Cardiac fibroblast (primary cell): ENCODE results near the gene MEIS1.

Experiments
- DNase-seq, 2 donors: peaks; one replicate each; pipeline versions ENCODE4 v3.0.0 to v3.0.0-alpha.2; 2010; ENCODE audit warnings: low read depth in 2 of 2
- H3K4me3 ChIP-seq, 2 donors: replicated peaks in 1 of 2; 1 replicate in 1 of 2; 2 replicates in 1 of 2; pipeline ENCODE4 v1.5.1; 2011; ENCODE audit warnings: low read depth in 2 of 2, low read length in 2 of 2, mild to moderate bottlenecking in 2 of 2, moderate library complexity in 1 of 2
- TF ChIP-seq, protein P1 (sequence below): IDR thresholded peaks from one replicate; pipeline ENCODE4 v1.5.1; 2011; ENCODE audit warnings: low read depth, mild to moderate bottlenecking, low read length, inconsistent platforms

The MEIS1 gene

DNA sequence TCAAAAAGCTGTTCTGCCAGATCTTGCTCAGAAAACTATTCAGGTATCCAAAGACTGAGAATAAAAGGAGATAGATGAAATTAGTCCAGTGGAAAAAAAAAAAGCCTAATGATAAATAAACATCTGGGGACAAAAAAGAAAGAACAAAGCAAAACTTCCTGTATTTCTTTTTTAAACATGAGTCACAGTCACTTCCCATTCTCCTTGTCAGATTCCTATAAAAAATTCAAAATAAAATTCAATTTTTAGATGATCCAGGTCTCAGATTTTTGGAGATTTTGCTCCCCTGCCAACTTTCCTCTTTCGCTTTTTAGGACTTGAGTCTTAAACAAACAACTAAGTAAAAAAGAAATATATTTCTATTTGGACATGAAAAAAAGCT, 127.4 kb downstream of the MEIS1 start:
- TF ChIP-seq, protein P1, sequence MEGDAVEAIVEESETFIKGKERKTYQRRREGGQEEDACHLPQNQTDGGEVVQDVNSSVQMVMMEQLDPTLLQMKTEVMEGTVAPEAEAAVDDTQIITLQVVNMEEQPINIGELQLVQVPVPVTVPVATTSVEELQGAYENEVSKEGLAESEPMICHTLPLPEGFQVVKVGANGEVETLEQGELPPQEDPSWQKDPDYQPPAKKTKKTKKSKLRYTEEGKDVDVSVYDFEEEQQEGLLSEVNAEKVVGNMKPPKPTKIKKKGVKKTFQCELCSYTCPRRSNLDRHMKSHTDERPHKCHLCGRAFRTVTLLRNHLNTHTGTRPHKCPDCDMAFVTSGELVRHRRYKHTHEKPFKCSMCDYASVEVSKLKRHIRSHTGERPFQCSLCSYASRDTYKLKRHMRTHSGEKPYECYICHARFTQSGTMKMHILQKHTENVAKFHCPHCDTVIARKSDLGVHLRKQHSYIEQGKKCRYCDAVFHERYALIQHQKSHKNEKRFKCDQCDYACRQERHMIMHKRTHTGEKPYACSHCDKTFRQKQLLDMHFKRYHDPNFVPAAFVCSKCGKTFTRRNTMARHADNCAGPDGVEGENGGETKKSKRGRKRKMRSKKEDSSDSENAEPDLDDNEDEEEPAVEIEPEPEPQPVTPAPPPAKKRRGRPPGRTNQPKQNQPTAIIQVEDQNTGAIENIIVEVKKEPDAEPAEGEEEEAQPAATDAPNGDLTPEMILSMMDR, result no peak
- no peak for DNase-seq
- H3K4me3 ChIP-seq, result no peak overlapping the region

DNA sequence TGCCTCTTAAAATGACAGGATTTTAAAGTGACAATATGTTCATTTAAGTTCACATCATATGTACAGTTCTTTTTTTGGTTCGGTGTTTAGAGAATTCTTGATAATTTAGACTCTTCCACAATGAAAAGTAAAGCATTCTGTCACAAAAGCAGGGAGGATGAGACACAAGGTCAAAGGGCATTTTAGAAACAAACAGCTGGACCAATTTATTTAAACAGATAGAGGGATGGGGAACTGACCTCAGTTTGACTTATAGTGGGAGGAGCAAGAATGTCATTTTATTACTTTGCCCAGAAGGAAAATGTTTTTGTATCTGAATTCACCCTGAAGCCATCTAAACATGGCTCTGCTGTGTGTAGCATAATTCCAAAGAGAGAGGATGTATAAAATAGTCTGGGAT, 128.5 kb downstream of the MEIS1 start:
- H3K4me3 ChIP-seq, result no peak overlapping the region
- no peak for DNase-seq
- TF ChIP-seq, protein P1, result no peak

DNA sequence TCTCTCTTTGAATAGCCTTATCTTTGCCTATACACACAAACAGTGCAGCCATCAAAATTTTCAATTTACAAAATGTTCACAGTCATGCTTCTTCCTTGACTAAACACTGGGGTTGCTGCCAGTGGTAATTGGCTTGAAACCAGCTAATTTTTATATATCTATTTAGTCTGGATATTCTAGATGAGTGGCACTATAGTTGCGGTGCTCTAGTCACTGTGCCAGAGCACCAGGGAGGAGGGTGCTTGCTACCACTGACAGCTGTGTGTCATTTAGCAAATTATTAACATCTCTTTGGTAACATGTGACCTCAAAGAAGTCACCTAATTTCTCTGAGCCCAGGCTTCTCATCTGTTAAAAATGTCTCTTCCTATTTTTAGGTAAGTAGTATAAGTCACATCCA, 130.4 kb downstream of the MEIS1 start:
- DNase-seq, result peak in 1 of 2 donors; percentile 42
- no peak overlapping the region for H3K4me3 ChIP-seq
- TF ChIP-seq, protein P1, result no peak

DNA sequence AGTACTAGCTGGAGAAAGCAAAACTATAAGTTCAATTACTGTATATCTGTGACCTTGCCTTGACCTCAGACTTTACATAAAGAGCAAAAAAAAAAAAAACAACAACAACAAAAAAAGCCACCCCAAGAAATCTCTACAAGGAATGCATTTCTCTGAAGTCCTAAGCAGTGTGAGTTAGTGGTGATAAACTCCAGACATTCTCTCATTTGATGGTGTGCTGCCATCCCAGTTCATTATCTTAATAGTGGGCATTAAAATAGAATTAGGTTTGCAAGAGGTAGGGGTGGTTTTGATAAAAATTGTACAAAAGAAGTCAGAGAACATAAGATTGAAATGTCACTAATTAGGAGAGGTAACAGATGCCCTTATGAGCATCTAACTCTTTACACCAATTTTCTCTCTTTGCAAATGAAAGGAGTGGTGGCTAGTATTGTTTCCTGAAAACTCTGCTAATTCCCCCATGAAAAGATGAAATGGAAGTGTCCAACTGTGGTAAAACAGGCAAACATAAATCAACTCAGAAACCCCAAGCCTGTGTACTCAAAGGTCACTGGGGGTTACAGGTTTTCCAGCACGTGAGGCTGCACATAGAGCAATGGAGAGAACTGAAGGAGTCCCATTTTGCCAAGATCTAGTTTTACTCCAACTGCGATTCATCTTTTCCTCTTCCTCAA, 131.9 kb downstream of the MEIS1 start:
- TF ChIP-seq, protein P1, result no peak
- no peak overlapping the region for H3K4me3 ChIP-seq
- DNase-seq, result no peak

DNA sequence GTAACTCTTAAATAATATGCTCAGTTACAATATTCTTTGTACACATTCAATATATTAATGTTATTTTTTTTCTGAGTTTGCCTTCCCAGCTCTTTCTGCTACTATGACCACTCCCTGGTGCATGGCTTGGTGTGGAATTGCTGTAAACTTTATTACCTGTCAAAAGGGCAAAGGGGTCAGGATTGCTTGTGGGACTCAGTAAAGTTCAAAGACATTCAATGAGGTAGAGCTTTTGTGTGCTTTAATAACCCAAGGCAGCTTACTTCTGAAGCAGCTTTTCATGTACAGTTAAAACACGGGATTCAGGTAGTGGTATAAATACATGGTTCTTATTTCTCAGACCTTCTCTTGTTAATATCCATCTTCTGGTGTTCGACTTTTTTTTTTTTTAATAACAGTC, 132.8 kb downstream of the MEIS1 start:
- TF ChIP-seq, protein P1, result no peak
- H3K4me3 ChIP-seq, result no peak overlapping the region
- DNase-seq, result no peak

DNA sequence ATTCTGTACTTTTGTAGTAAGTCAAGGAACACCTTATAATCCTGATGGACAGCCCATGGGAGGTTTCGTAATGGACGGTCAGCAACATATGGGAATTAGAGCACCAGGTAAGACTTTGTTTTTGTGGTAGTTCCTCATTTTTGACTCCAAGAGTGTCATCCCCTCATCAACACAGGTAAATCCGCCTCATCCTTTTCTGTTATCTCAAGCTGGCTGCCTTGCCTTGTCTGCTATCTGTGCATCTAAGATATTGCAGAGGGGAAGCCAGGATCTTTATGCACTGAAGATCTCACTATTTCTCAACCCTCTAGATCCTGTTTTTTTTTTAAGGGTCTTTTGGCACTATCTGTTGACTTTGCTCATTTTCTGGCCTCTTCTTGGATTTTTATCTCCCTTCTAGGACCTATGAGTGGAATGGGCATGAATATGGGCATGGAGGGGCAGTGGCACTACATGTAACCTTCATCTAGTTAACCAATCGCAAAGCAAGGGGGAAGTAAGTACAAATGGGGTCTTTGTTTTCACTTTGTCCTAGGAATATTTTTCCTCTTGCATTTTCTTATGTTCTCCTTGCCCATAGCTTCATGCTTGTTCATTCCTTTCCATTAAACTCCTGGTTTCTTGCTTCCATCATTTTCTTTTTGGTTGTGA, 133.8 kb downstream of the MEIS1 start:
- H3K4me3 ChIP-seq, result no peak overlapping the region
- TF ChIP-seq, protein P1, result no peak
- no peak for DNase-seq
